H1 (cell line): ENCODE data around the gene BRCA2. TPM values are rescaled to one million over a fixed set of nuclear protein-coding genes. Genes with fewer than 3 reads are reported as not detected.

Experiments used
- ATF2 ChIP-seq: IDR thresholded peaks from 2 replicates; pipeline ENCODE4 v1.6.1; 2012; ENCODE audit warnings: low read length, inconsistent platforms
- polyA plus RNA-seq, 7 experiments: library from polyadenylated mRNA; depleted of rRNA in 3 of 7; stranded (reverse) in 5 of 7; unstranded in 2 of 7; fragments of >200 nt in 5 of 7; fragments of 200-250 nt in 2 of 7; gene quantifications; 1 replicate in 5 of 7; 2 replicates in 1 of 7; 4 replicates in 1 of 7; pipeline versions ENCODE4 v1.2.1 to v1.2.3, GENCODE V29; 2011 to 2013; ENCODE audit warnings: missing spikeins in 2 of 7, mixed read lengths in 2 of 7
- total RNA-seq: library from RNA; stranded (reverse); fragmentation: NEBNext Ultra II Directional; extraction: Animal tissue kit (Norgen Biotek cat#: 25700); gene quantifications from 2 replicates; pipeline ENCODE4 v1.2.1, GENCODE V29; 2021

Gene BRCA2
- total and polyA plus RNA-seq, 2 of the 8 experiments (the other 6 are each of a cell fraction or from before 2014, with no cell fraction given), result 4.2 to 24.9 TPM

DNA sequence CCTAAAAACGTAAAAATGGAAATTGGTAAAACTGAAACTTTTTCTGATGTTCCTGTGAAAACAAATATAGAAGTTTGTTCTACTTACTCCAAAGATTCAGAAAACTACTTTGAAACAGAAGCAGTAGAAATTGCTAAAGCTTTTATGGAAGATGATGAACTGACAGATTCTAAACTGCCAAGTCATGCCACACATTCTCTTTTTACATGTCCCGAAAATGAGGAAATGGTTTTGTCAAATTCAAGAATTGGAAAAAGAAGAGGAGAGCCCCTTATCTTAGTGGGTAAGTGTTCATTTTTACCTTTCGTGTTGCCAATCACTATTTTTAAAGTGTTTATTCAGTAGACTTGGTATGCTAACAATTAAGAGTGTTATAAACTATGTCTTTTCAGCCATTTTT lies 25.6 kb downstream of the BRCA2 start (continued):
- TF ChIP-seq ATF2, result no peak
